ENCODE data around the gene GALK2. TPM values are rescaled to one million over a fixed set of nuclear protein-coding genes. Genes with fewer than 3 reads are reported as not detected.
A peak's percentile ranks its signal among the peaks of the same experiment; 100 is the strongest.

Gene GALK2
- total RNA-seq, result 10 to 100 TPM; 14.8 to 21.3 (median 16.6) TPM
- 10 to 100 TPM; 14.7 to 36.0 (median 16.3) TPM for polyA plus RNA-seq
- long read RNA-seq, donor 1, full-length matches to known transcripts, result 6 of 17 reads
- long read RNA-seq, donor 1, partial matches to known transcripts, result 0 of 17 reads
- long read RNA-seq, donor 1, other reads (novel, unspliced or antisense), result 11 of 17 reads
- long read RNA-seq, donor 2, full-length matches to known transcripts, result 6 of 28 reads
- long read RNA-seq, donor 2, partial matches to known transcripts, result 0 of 28 reads
- long read RNA-seq, donor 2, other reads (novel, unspliced or antisense), result 22 of 28 reads

DNA sequence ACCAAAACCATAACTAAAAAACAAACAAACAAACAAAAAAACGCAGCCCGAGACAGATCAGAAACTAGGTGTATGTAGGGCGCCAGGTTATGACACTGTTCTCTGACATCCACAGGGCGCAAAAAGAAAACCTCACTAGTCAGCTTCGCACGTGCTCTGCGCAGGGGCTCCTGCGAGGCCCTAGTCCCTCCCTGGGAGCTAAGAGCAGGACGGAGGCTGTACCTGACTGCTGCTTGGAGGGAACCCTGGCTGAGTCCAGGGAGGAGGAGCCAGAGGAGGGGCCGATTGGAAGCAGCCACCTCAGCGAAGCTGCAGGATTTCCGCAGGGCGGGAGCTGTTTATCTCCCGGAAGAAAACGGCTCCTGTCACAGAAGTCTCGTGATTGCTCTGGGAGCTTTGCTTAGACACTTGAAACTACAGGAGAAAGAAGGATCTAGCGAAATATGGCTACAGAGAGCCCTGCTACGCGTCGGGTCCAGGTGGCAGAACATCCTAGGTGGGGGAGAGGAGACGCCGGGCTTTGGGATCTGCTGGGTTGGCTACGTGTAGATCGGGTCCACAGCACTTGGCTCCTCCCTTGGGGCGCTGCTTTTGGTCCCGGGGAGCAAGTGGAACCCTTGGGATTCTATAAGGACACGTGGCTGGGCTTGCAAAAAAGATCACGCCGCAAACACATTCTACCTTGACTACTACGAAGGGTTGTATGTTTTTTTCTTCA, at the start of gene GALK2:
TSS of gene GALK2 (plus strand) at position 368 of the 718 bp plus-strand sequence. CDS start at position 444, 76 bp downstream.
- DNase-seq (peak; percentile 77 to 85), ATAC-seq (peak; percentile 85 to 96 (median 94))
- Histone ChIP-seq H3K4me1 (no peaks in the 10 kb centered on the region), H3K36me3 (ENCODE audit: insufficient read depth in 1 of 2, low read depth in 1 of 2) (no peaks in the 10 kb centered on the region), H3K9me3 (no peaks in the 10 kb centered on the region), H3K27me3 (ENCODE audit: insufficient read depth in 3 of 3, low read length in 2 of 3) (no peaks in the 10 kb centered on the region), H3K4me3 (peak within 1 kb of the TSS; percentile 82), H3K27ac (peak within 1 kb of the TSS; percentile 78)
- intact Hi-C loops (cut with DNase I), result no loop called here
- 6 to 11% (median 8%) methylated on average over 29 to 30 of the region's 30 CpGs for WGBS, 3 donors
- TF ChIP-seq CTCF (IDR thresholded peaks at IDR 0.05), result no peak

GRCh38 chr15:49120832-49121231, 49.2 kb upstream of the GALK2 start:
- Histone ChIP-seq H3K4me1 (no peaks in the 10 kb centered on the region), H3K9me3 (no peaks in the 10 kb centered on the region), H3K4me3 (no peak overlapping the region), H3K27ac (no peak overlapping the region), H3K27me3 (ENCODE audit: insufficient read depth in 3 of 3, low read length in 2 of 3) (no peaks in the 10 kb centered on the region), H3K36me3 (ENCODE audit: insufficient read depth in 1 of 2, low read depth in 1 of 2) (peaks cover 0 to 19% of the 10 kb centered on the region in 2 donors)
- TF ChIP-seq CTCF (IDR thresholded peaks at IDR 0.05), result no peak
- intact Hi-C loops (cut with DNase I), result no loop called here
- WGBS, 3 donors, result 79 to 84% (median 81%) methylated on average over 4 of the region's 4 CpGs
- DNase-seq (no peak), ATAC-seq (no peak)

- 82 to 88% (median 84%) methylated on average over 1 of the region's 1 CpG for WGBS, 3 donors
- no peak overlapping the region for H3K27ac ChIP-seq
- intact Hi-C loops (cut with DNase I), result no loop called here
- H3K36me3 ChIP-seq (ENCODE audit: insufficient read depth in 1 of 2, low read depth in 1 of 2), result peaks cover 0 to 30% of the 10 kb centered on the region in 2 donors
- ATAC-seq, result no peak
- H3K9me3 ChIP-seq, result no peaks in the 10 kb centered on the region
- H3K4me1 ChIP-seq, result no peaks in the 10 kb centered on the region
- DNase-seq, result no peak
- no peak for TF ChIP-seq CTCF (IDR thresholded peaks at IDR 0.05)
- H3K27me3 ChIP-seq (ENCODE audit: insufficient read depth in 3 of 3, low read length in 2 of 3), result no peaks in the 10 kb centered on the region
- H3K4me3 ChIP-seq, result no peak overlapping the region
Observed at GRCh38 chr15:49121901-49122300, 48.1 kb upstream of the GALK2 start.

DNA sequence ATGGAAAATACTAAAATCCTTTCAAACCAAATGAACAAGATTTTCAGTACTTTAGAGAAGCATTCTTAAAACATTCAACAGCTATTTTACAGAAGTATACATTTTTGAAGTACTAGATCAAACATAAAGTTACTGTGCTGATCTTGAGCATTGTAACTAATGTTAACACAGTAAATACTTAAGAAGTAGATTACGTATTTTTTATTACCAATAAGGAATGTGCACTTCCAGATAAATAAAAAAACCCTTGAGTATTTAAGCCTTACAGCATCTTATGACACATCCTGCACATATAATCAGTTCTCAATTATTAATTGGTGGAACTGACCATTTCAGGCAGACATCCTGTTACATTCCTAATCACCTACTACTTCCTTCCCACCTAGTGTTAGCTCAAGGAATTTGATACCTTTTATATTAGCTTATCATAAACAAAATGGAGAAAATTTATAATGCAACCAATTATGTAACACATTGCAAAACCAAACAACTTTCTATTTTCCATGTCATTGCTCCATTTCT, 47.4 kb upstream of the GALK2 start:
- no peak for TF ChIP-seq CTCF (IDR thresholded peaks at IDR 0.05)

More for the DNA sequence above, 47.4 kb upstream of the GALK2 start:
- Histone ChIP-seq H3K27ac (no peak overlapping the region), H3K27me3 (ENCODE audit: insufficient read depth in 3 of 3, low read length in 2 of 3) (no peaks in the 10 kb centered on the region), H3K4me3 (no peak overlapping the region), H3K36me3 (ENCODE audit: insufficient read depth in 1 of 2, low read depth in 1 of 2) (peaks cover 0 to 37% of the 10 kb centered on the region in 2 donors), H3K4me1 (no peaks in the 10 kb centered on the region), H3K9me3 (no peaks in the 10 kb centered on the region)
- DNase-seq, result no peak
- WGBS, 3 donors, result 79 to 86% (median 84%) methylated on average over 1 of the region's 1 CpG
- ATAC-seq, result no peak
- intact Hi-C loops (cut with DNase I), result no loop called here
